GM21423 (cell line): ENCODE data around the gene GPX2.

ENCODE experiments used
- ATAC-seq: cut with Tn5 transposase; IDR thresholded peaks from one replicate; pipeline ENCODE4 v1.9.1; 2021; ENCODE audit warnings: mild to moderate bottlenecking, moderate library complexity; ENCODE audit not compliant: unreplicated experiment

GPX2 gene

GRCh38 chr14:64960762-64961276, 18.3 kb upstream of the GPX2 start:
- ATAC-seq = no peak

- ATAC-seq = no peak
Observed at GRCh38 chr14:64958743-64959142, 16.2 kb upstream of the GPX2 start.

- no peak for ATAC-seq
Observed at GRCh38 chr14:64958201-64958600, 15.7 kb upstream of the GPX2 start.

- no peak for ATAC-seq
Observed at GRCh38 chr14:64956697-64957406, 14.3 kb upstream of the GPX2 start.

- no peak for ATAC-seq
Observed at GRCh38 chr14:64955297-64955696, 12.8 kb upstream of the GPX2 start.

- no peak for ATAC-seq
Observed at GRCh38 chr14:64954491-64955240, 12.1 kb upstream of the GPX2 start.

- ATAC-seq = no peak
Observed at GRCh38 chr14:64953661-64954060, 11.1 kb upstream of the GPX2 start.

- ATAC-seq = no peak
Observed at GRCh38 chr14:64953310-64953654, 10.7 kb upstream of the GPX2 start.

- peak; percentile 53 for ATAC-seq
Observed at GRCh38 chr14:64952598-64953309, 10.2 kb upstream of the GPX2 start.

GRCh38 chr14:64951724-64952123, 9.2 kb upstream of the GPX2 start:
- no peak for ATAC-seq

GRCh38 chr14:64951291-64951690, 8.7 kb upstream of the GPX2 start:
- no peak for ATAC-seq

- no peak for ATAC-seq
Observed at GRCh38 chr14:64950889-64951288, 8.3 kb upstream of the GPX2 start.

GRCh38 chr14:64948612-64949210, 6.2 kb upstream of the GPX2 start:
- no peak for ATAC-seq

- no peak for ATAC-seq
Observed at GRCh38 chr14:64947710-64948611, 5.4 kb upstream of the GPX2 start.

- no peak for ATAC-seq
Observed at GRCh38 chr14:64946310-64947045, 3.9 kb upstream of the GPX2 start.

GRCh38 chr14:64945431-64946178, 3.1 kb upstream of the GPX2 start:
- ATAC-seq = no peak

- no peak for ATAC-seq
Observed at GRCh38 chr14:64944861-64945260, 2.3 kb upstream of the GPX2 start.

GRCh38 chr14:64944041-64944440, 1.5 kb upstream of the GPX2 start:
- ATAC-seq = no peak

- no peak for ATAC-seq
Observed at GRCh38 chr14:64943556-64943955, 1.0 kb upstream of the GPX2 start.
